HG03280 (cell line): ENCODE results near the gene ALKBH1.

Experiments
- ATAC-seq: cut with Tn5 transposase; IDR thresholded peaks from one replicate; pipeline ENCODE4 v1.9.1; 2021; ENCODE audit warnings: mild to moderate bottlenecking, moderate library complexity; ENCODE audit not compliant: unreplicated experiment

The ALKBH1 gene

DNA sequence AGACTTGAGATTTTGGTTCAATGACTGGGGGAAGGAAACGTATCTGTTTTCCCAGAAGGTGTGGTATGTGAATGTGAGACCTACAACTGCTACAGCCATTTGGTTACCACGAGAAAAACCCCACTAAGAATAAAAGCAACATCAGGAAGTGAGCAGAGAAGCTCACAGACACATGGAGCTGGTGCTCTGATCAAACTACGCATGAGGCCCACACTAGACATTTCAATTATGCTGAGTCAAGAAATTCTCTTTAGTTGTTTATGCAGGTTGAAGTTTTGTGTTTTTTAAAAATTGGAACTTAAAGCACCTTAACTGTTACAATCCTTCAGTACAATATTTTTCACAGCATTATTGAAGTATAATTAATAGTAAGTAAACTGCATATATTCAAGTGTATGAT is 82.5 kb downstream of the ALKBH1 start:
- ATAC-seq, result no peak

DNA sequence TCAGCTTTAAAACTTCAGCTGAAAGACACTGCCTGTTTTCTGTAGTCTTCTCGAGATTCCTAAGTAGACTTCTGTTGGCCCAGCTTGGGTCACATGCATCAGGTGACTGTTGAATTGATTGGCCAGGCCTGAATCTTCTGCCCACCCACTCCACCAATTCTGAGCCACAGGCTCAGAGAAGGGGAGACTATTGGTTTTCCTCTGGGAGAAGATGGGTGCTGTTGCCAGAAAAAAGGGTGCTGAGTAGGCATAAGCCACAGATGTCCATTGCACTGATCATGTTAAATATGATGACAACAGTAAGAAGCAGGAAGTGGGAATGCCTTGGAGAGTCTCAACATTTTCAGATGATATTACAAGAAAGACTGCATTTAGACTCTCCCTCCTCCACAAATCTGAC is 84.6 kb downstream of the ALKBH1 start:
- ATAC-seq, result no peak
